Endothelial cell (in vitro differentiated cells): ENCODE measurements around the gene SPINK9. TPM values are rescaled to one million over a fixed set of nuclear protein-coding genes. Genes with fewer than 3 reads are reported as not detected.

Experiments
- DNase-seq: peaks from one replicate; pipeline ENCODE4 v3.0.0; 2021; ENCODE audit warnings: low spot score
- H3K27ac Mint-ChIP-seq: one replicate; pipeline ENCODE4 v1.8.0; 2021; ENCODE audit warnings: mixed read lengths, inconsistent platforms; ENCODE audit not compliant: unreplicated experiment
- H3K27me3 Mint-ChIP-seq: one replicate; pipeline ENCODE4 v1.8.0; 2021; ENCODE audit warnings: mild to moderate bottlenecking, moderate library complexity, mixed read lengths, inconsistent platforms; ENCODE audit not compliant: unreplicated experiment
- H3K36me3 Mint-ChIP-seq: one replicate; pipeline ENCODE4 v1.8.0; 2021; ENCODE audit warnings: mild to moderate bottlenecking, low read depth, mixed read lengths, inconsistent platforms; ENCODE audit not compliant: unreplicated experiment
- H3K4me1 Mint-ChIP-seq: one replicate; pipeline ENCODE4 v1.8.0; 2021; ENCODE audit warnings: mild to moderate bottlenecking, mixed read lengths, inconsistent platforms; ENCODE audit not compliant: unreplicated experiment
- H3K4me3 Mint-ChIP-seq: one replicate; pipeline ENCODE4 v1.8.0; 2021; ENCODE audit warnings: mild to moderate bottlenecking, mixed read lengths, inconsistent platforms; ENCODE audit not compliant: unreplicated experiment
- H3K9me3 Mint-ChIP-seq: one replicate; pipeline ENCODE4 v1.8.0; 2021; ENCODE audit warnings: mixed read lengths, inconsistent platforms; ENCODE audit not compliant: unreplicated experiment
- CTCF ChIP-seq: fragments of 200-600 bp; sonication (generic); IDR thresholded peaks from one replicate; pipeline ENCODE4 v1.5.0; 2021; ENCODE audit warnings: antibody characterized with exemption; ENCODE audit not compliant: unreplicated experiment
- total RNA-seq: library from RNA; stranded (reverse); fragmentation: NEBNext Ultra II Directional; extraction: Animal tissue kit (Norgen Biotek cat#: 25700); gene quantifications from one replicate; pipeline ENCODE4 v1.2.1, GENCODE V29; 2021; ENCODE audit not compliant: unreplicated experiment

SPINK9 gene
- total RNA-seq, 1 donor from 2014 or later, result not detected

- H3K4me1 Mint-ChIP-seq, result no peaks in the 10 kb centered on the region
- no peaks in the 10 kb centered on the region for H3K36me3 Mint-ChIP-seq
- no peaks in the 10 kb centered on the region for H3K9me3 Mint-ChIP-seq
- DNase-seq, result no peak
- H3K27ac Mint-ChIP-seq, result no peak overlapping the region
- H3K4me3 Mint-ChIP-seq, result no peak overlapping the region
- no peaks in the 10 kb centered on the region for H3K27me3 Mint-ChIP-seq
- no peak for TF ChIP-seq CTCF
Observed at GRCh38 chr5:148364343-148364742, 29.0 kb downstream of the SPINK9 start.

- H3K27ac Mint-ChIP-seq, result no peak overlapping the region
- TF ChIP-seq CTCF, result no peak
- no peaks in the 10 kb centered on the region for H3K4me1 Mint-ChIP-seq
- H3K27me3 Mint-ChIP-seq, result no peaks in the 10 kb centered on the region
- no peak for DNase-seq
- no peaks in the 10 kb centered on the region for H3K36me3 Mint-ChIP-seq
- H3K9me3 Mint-ChIP-seq, result no peaks in the 10 kb centered on the region
- H3K4me3 Mint-ChIP-seq, result no peak overlapping the region
Observed at GRCh38 chr5:148368299-148368698, 32.9 kb downstream of the SPINK9 start.

- H3K27ac Mint-ChIP-seq, result no peak overlapping the region
- no peak for DNase-seq
- TF ChIP-seq CTCF, result no peak
- H3K9me3 Mint-ChIP-seq, result no peaks in the 10 kb centered on the region
- H3K27me3 Mint-ChIP-seq, result no peaks in the 10 kb centered on the region
- H3K4me3 Mint-ChIP-seq, result no peak overlapping the region
- no peaks in the 10 kb centered on the region for H3K36me3 Mint-ChIP-seq
- H3K4me1 Mint-ChIP-seq, result no peaks in the 10 kb centered on the region
Observed at GRCh38 chr5:148372166-148372725, 36.9 kb downstream of the SPINK9 start.

- Mint-ChIP-seq H3K4me3 (no peak overlapping the region), H3K4me1 (no peaks in the 10 kb centered on the region), H3K27ac (no peak overlapping the region), H3K9me3 (no peaks in the 10 kb centered on the region), H3K27me3 (no peaks in the 10 kb centered on the region), H3K36me3 (no peaks in the 10 kb centered on the region)
- TF ChIP-seq CTCF, result no peak
- no peak for DNase-seq
Observed at GRCh38 chr5:148372893-148373292, 37.5 kb downstream of the SPINK9 start.

- DNase-seq, result peak; percentile 53
- Mint-ChIP-seq H3K27ac (no peak overlapping the region), H3K36me3 (peaks cover 8% of the 10 kb centered on the region), H3K9me3 (no peaks in the 10 kb centered on the region), H3K4me1 (no peaks in the 10 kb centered on the region), H3K27me3 (peaks cover 2% of the 10 kb centered on the region), H3K4me3 (no peak overlapping the region)
- TF ChIP-seq CTCF, result peak; percentile 68
Observed at GRCh38 chr5:148374690-148375360, 39.5 kb downstream of the SPINK9 start.
